Endothelial cell of hepatic sinusoid (primary cell): ENCODE data around the gene SORT1.
"Not testable (repeated sequence)": the region's sequence is repeated elsewhere in the genome, so short reads cannot be mapped to it uniquely, and the experiment has no call there.

ENCODE experiments used
- in situ Hi-C: cut with HindIII; loops from 2 replicates; pipeline ENCODE4 v1.10.0; 2017; ENCODE audit warnings: low sequenced_read_pairs

The SORT1 gene

DNA sequence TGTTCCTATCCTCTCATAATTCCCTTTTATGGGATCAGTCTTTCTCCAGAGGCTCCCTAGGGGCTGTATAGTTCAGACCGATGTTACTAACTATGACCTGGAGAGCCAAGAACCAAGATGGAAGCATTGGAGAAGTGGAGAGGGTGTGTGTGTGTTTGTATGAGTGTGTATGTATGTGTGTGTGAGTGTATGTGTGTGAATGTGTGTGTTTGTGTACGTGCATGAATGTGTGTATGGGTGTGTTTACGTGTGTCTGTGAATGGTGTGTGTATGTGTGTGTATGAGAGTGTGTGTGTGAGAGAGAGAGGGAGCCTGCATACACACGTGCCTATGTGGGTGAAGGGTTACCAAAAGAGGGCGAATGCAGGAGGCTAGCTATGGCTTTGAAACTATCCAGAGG is 95.8 kb downstream of the SORT1 start:
- in situ Hi-C loops = no loop called here

DNA sequence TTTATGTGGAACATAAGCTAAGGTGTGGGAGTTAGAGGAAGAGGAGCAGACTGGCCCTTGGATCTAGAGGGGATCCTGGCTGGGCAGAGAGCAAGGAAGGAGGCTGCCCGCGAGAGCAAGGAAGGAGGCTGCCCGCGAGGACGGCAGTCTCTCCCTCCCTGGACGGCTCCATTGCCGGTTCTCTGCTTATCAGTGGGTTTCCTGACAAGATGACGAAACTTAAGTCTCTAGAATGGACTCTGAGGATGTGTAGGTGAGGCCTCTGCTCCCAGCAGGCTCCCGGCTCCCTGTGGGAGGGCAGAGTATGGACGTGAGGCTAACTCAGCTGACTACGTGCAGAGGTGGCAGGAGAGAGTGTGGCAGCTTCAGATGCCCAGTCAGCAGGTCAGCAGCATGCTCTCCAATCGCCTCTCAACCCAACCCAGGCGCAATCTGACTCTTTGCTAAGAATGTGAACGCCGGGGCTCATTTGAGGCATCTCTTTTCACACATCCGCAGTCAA is 97.0 kb downstream of the SORT1 start:
- in situ Hi-C loops = no loop called here

DNA sequence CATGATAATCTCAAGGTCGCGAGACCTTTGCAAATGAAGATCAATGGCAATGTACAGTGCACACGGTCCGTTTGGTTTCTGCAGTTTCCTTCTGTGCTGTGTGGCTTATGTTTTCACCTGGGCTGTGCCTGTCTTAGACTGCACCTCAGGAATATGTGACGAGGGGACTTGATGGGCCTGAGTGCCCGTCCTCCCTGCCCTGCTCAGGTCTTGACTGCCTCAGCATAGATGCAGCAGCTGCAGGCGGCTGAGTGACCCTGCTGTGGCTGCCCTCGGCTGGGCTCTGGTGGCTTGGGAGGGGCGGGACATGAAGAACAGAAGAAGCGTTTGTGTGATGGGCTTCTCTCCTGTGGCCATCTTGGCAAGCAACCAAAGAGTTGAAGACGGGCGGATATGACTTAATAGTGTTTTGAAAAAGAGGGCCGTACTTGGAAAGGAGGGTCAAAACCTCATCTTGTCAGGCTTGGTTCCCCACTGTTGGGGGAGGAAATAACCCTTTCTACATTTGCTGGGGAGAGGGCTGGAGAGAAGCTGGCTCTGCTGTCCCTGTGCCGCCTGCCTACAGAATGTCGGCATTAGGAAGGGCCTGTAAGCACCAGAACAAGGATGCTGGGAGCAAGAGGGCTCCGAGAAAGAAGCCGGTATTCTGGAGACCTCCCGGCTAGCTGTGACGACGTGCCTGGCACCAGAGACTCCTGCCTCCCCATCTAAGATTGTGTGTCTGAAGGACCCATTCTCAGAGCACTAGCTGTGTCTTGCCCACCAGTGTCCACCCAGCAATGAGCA is 98.0 kb downstream of the SORT1 start:
- in situ Hi-C loops = no loop called here

GRCh38 chr1:109298666-109299557 is 98.8 kb downstream of the SORT1 start:
- in situ Hi-C loops = no loop called here

DNA sequence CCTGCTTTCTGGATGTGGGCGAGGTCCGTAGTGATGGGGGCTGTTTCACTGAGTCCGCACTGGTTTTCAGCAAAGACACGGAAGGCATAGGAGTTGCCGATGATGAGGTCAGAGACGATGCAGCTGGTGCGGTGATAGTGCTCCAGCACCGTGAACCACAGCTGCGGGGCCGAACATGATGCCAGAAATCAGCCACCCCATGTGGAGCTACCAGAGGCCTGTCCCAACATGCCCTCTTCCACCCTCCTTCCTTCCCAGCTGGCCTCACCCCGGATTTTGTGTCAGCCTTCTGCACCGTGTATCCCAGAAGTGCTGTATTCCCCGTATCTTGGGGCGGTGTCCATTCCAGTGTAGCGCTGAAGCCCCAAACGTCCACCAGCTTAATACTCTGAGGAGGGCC is 100.9 kb downstream of the SORT1 start:
- in situ Hi-C loops = no loop called here

DNA sequence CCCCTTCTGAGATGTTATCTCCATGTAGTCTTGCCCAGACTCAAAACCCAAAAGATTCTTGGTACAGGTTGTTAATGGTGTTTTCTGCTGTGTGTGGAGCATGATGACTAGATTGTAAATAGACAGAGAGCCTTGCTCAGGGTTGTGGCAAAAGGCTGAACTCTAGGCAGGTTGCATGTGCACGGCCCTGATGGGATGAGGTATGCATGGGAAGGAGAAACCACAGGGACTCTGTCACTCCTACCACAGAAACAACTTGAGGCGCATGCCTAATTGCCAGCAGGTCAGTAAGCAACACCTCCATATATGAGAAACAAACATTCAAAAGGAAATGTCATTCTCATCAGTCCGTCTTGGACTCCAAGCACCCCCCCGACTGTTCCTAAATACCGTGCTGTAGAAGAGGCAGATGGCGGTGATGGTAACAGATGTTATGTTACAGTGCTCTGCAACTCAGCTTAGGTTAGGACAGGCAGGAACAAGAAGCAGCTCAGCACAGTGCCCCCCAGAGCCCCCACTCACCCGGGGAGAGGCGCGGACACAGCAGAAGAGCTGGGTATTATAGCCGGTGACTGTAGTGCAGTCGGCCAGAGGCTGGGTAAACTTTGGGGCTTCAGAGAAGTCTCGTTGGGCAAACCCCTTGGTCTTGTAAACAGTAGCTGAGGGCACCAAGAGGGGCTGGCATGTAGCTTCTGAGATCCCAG is 101.9 kb downstream of the SORT1 start:
- in situ Hi-C loops = no loop called here

DNA sequence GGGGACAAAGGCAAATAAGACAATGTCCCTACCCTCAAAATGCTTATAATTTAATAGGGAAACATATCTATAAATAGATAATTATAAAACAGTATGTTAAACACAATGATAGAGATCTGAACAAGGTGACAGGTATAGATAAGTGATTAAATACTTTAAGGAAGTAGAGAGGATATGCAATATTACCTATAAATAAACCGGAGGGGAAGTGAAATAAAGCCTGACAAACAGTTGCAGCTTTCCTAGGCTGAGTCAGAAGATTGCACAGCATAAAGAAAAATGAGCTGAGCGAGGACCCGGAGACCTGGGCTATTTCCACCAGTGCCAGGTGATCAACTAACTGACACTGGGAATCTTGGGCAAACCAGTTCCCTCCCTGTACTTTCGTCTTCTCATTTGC is 103.2 kb downstream of the SORT1 start:
- in situ Hi-C loops = loop anchor here (5.0 kb wide), 1 partner anchor 63 kb away; no protein-coding TSS in a partner anchor

- in situ Hi-C loops = loop anchor here (5.0 kb wide), 1 partner anchor 64 kb away; no protein-coding TSS in a partner anchor
Measured at GRCh38 chr1:109293026-109293425, 104.7 kb downstream of the SORT1 start.

GRCh38 chr1:109292364-109292763 is 105.4 kb downstream of the SORT1 start:
- in situ Hi-C loops = loop anchor here (5.0 kb wide), 1 partner anchor 65 kb away; no protein-coding TSS in a partner anchor

DNA sequence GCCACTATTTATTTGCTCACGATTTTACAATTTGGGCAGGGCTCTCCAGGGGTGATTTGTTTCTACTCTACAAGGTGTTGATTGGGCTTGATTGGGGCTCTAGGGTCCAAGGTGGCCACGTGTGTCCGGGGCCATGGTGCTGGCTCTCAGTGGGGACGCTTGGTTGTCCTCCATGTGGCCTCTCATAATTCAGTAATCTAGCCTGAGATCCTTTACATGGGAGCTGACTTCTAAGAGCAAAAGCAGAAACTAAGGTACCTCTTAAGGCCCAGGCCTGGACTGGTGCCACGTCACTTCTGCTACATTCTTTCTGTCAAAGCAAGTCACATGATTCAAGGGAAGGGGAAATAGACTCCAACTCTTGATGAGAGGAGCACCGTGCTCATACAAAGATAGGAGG is 106.7 kb downstream of the SORT1 start:
- in situ Hi-C loops = loop anchor here (5.0 kb wide), 1 partner anchor 66 kb away; no protein-coding TSS in a partner anchor

DNA sequence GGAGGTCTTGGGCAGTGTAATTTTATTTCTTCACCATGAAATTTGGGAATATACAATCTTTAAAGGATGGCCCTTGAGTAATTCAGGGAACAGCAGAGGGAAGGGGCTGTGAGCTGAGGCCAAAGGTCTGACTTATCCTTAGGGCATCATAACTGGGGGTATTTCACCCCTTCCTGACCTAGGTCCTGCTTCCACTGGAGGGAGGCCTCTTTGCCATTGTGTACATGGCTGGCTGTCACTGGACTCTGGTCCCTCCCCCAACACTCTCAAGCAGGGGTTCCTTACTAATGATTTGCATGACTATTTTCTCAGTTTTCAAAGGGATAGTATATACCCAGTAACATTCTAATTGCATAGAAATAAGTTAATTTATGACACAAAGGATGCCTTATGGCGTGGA is 107.6 kb downstream of the SORT1 start:
- in situ Hi-C loops = loop anchor here (5.0 kb wide), 1 partner anchor 67 kb away; no protein-coding TSS in a partner anchor

DNA sequence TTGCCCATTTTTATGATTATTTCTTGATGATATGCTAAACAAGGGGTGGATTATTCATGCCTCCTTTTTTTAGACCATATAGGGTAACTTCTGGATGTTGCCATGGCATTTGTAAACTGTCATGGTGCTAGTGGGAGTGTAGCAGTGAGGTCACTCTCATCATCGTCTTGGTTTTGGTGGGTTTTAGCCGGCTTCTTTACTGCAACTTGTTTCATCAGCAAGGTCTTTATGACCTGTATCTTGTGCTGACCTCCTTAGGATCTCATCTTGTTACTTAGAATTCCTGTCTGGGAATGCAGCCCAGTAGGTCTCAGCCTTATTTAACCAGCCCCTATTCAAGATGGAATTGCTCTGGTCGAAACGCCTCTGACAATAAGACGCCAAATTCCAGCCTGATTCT is 111.0 kb downstream of the SORT1 start:
- in situ Hi-C loops = not testable (repeated sequence)

GRCh38 chr1:109283748-109284600 is 113.7 kb downstream of the SORT1 start:
- in situ Hi-C loops = no loop called here

DNA sequence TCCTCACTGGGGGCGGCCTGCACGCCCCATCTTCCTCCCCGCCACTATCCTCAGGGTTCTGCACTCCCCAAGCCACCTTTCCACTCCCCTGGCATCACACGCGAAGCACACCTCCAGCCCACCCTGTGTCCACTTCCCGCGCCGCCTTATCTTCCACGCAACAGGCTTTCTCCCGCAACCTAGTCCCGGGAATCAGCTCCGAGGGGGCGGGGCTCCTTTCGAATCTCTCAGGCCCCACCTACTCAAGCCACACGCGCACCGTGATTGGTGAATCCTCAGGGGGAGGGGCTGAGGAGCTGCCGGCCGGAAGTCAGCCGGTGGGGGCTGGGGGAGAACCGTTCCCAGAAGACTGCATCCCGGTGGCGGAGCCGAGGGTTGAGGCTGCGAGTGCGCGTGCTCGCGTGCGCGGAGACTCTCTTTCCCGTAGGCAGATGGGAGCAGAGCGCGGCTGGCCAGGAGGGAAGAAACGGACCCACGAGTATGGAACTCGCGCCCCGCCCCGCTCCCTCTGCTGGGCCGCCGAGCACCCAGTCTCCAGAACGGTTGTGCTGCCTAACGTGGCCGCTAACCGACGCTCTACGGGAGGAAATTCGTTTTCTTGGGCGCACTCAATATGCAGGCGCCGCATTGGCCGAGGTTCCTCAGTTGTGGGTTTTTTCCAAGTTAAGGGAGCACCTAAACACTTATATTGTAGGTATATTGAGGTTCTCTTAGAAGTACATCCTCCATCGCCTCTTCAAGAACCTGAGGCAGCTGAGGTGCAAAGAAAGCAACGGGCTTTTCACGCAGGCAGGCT is 114.6 kb downstream of the SORT1 start, which contains the start of gene PSRC1:
PSRC1 (minus strand) TSS at position 194 of the 796 bp plus-strand sequence.
- in situ Hi-C loops = no loop called here

- in situ Hi-C loops = no loop called here
Measured at GRCh38 chr1:109282497-109282951, 115.2 kb downstream of the SORT1 start.

DNA sequence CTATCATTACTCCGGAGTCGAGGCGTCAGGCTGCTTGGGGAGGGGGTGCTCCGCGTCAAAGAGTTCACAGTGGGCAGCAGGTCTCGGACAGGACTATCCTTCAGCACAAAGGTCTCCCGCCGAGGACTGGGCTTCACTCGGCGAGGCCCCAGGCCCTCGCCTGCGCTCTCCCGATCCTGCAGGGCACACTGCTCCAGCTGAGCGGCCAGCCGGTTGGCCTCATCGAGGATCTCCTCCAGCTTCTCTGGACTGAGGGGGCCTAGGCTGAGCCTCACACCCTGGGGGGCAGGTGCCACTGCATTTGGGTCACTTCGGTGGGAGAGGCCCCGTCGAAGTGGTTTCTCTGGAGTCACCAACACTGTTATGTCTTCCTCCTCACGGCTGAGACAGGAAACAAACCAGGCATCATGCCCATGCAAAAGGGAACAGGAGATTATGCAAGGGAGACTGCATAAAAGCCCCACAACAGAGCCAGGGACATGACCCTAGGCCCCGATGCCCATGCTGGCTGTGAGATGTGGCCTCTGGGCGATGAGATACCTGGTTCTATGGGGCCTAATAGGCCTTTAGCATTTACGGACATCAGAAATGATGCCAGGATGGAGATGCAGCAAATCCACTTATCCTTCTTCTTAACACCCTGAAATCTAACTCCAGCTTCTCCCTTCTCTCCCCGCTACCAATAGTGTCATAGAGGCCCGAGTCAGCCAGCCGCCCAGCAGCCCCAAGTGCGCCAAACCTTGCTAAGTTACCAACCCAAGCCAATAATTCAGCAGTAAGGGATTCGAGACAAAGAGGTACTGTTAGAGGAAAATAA is 115.8 kb downstream of the SORT1 start:
- in situ Hi-C loops = no loop called here

GRCh38 chr1:109280862-109281261 is 116.9 kb downstream of the SORT1 start:
- in situ Hi-C loops = no loop called here
